Measurements from ENCODE around the gene RPL27A. TPM values are rescaled to one million over a fixed set of nuclear protein-coding genes. Genes with fewer than 3 reads are reported as not detected.

Gene RPL27A
- total RNA-seq, 1 experiment from 2014 or later: 1,055 TPM

DNA sequence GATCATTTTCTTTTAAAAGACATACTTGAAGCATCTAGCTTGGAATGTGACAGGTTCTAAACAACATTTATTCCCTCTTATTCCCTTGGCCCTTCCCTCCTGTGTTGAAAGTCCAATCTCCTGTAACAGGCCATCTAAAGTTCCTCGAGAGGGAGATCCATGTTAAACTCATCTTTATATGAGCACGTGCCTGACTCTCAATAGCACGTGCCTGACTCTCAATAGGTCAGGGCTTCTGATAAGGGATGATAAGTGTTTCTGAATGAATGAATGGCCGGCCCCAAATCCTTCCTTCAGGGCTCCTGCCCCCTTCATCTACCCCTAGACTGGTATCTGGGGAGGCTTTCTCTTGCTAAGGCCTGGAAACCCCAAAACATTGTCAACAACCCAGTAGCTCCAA, 27.2 kb downstream of the RPL27A start:
- H3K4me2 ChIP-seq (ENCODE audit: low read length): no peak overlapping the region
- H3K9ac ChIP-seq (ENCODE audit: low read length): no peak overlapping the region
- intact Hi-C loops (cut with micrococcal nuclease): no loop called here
- peaks cover 0 to 6% of the 10 kb centered on the region in 2 experiments; a peak in 2 of 4 replicates for H3K4me1 ChIP-seq (ENCODE audit: control insufficient read depth in 1 of 2, insufficient read depth in 2 of 2, low read length in 2 of 2)
- H3K27me3 ChIP-seq (ENCODE audit: insufficient read depth, low read length): no peaks in the 10 kb centered on the region
- DNase-seq (ENCODE audit: low read depth, low spot score): no peak
- BruUV-seq (replicated peaks): no TSS peak
- RAD21 ChIA-PET (ENCODE audit: low non-redundant PET in 1 of 2, low total read pairs in 2 of 2, uncharacterized antibody in 2 of 2, unreplicated experiment in 2 of 2): no interaction called here
- POLR2A ChIA-PET: interaction anchor here (0.6 kb wide), 1 partner anchor 8 kb away, joined by 3 read pairs; no protein-coding TSS in a partner anchor
- H3K4me3 ChIP-seq (replicated peaks in 1 of 2; ENCODE audit: low read depth in 1 of 2, low read length in 2 of 2): no peak overlapping the region
- no peaks in the 10 kb centered on the region for H3K9me2 ChIP-seq (ENCODE audit: insufficient read depth)
- no peaks in the 10 kb centered on the region for H3K79me2 ChIP-seq (ENCODE audit: insufficient read depth, low read length)
- no peak for ATAC-seq
- H3K9me3 ChIP-seq (ENCODE audit: control insufficient read depth in 1 of 2, insufficient read depth in 1 of 2, low read depth in 1 of 2, low read length in 2 of 2): no peaks in the 10 kb centered on the region
- no peak for TF ChIP-seq YY1 (IDR thresholded peaks at IDR 0.05; ENCODE audit: extremely low read depth, insufficient replicate concordance, low read depth, low read length)
- no peak for TF ChIP-seq SIN3A (IDR thresholded peaks at IDR 0.05; ENCODE audit: low read depth)
- no peak for TF ChIP-seq POLR2A (IDR thresholded peaks at IDR 0.05; ENCODE audit: borderline replicate concordance, extremely low read depth, insufficient read depth, insufficient read length)
- no peak for TF ChIP-seq ZNF274 (IDR thresholded peaks at IDR 0.05; ENCODE audit: low read depth, low read length)
- no peak for TF ChIP-seq TCF7L2 (IDR thresholded peaks at IDR 0.05; ENCODE audit: borderline replicate concordance, extremely low read depth, insufficient read depth, insufficient read length)
- no peak for TF ChIP-seq JUND (IDR thresholded peaks at IDR 0.05)
- no peak for TF ChIP-seq ZFX (IDR thresholded peaks at IDR 0.05)
- TF ChIP-seq EZH2 (IDR thresholded peaks at IDR 0.05): no peak
- TF ChIP-seq SP1 (IDR thresholded peaks at IDR 0.05; ENCODE audit: low read depth): no peak
- no peak for TF ChIP-seq ELF1 (IDR thresholded peaks at IDR 0.05; ENCODE audit: borderline replicate concordance, low read depth)
- TF ChIP-seq, protein P1, sequence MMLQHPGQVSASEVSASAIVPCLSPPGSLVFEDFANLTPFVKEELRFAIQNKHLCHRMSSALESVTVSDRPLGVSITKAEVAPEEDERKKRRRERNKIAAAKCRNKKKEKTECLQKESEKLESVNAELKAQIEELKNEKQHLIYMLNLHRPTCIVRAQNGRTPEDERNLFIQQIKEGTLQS (IDR thresholded peaks at IDR 0.05): no peak
- TF ChIP-seq, protein P2, sequence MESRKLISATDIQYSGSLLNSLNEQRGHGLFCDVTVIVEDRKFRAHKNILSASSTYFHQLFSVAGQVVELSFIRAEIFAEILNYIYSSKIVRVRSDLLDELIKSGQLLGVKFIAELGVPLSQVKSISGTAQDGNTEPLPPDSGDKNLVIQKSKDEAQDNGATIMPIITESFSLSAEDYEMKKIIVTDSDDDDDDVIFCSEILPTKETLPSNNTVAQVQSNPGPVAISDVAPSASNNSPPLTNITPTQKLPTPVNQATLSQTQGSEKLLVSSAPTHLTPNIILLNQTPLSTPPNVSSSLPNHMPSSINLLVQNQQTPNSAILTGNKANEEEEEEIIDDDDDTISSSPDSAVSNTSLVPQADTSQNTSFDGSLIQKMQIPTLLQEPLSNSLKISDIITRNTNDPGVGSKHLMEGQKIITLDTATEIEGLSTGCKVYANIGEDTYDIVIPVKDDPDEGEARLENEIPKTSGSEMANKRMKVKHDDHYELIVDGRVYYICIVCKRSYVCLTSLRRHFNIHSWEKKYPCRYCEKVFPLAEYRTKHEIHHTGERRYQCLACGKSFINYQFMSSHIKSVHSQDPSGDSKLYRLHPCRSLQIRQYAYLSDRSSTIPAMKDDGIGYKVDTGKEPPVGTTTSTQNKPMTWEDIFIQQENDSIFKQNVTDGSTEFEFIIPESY (IDR thresholded peaks at IDR 0.05; ENCODE audit: extremely low read depth, insufficient replicate concordance, low read length): no peak
- TF ChIP-seq, protein P3, sequence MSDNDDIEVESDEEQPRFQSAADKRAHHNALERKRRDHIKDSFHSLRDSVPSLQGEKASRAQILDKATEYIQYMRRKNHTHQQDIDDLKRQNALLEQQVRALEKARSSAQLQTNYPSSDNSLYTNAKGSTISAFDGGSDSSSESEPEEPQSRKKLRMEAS (IDR thresholded peaks at IDR 0.05): no peak
- TF ChIP-seq FOSL1 (IDR thresholded peaks at IDR 0.05; ENCODE audit: low read depth): no peak
- no peak for TF ChIP-seq RAD21 (IDR thresholded peaks at IDR 0.05; ENCODE audit: low read depth)
- TF ChIP-seq CBX3 (IDR thresholded peaks at IDR 0.05; ENCODE audit: low read depth): no peak
- no peak overlapping the region for H2AFZ ChIP-seq (ENCODE audit: low read depth, low read length, poor library complexity, severe bottlenecking)
- H3K27ac ChIP-seq (ENCODE audit: low read depth, low read length): no peak overlapping the region
- H3K36me3 ChIP-seq (ENCODE audit: control insufficient read depth in 1 of 2, insufficient read depth in 2 of 2, low read length in 2 of 2): no peaks in the 10 kb centered on the region
- CTCF ChIA-PET: no interaction called here
- no peaks in the 10 kb centered on the region for H4K20me1 ChIP-seq (ENCODE audit: insufficient read depth)
